Progenitor cell of endocrine pancreas (in vitro differentiated cells): Measurements from ENCODE around the gene PRDM16. TPM values are rescaled to one million over a fixed set of nuclear protein-coding genes. Genes with fewer than 3 reads are reported as not detected.
A peak's percentile ranks its signal among the peaks of the same experiment; 100 is the strongest.

ENCODE experiments used
- DNase-seq: peaks from one replicate; pipeline ENCODE4 v3.0.0; 2021; ENCODE audit warnings: low spot score; ENCODE audit not compliant: unreplicated experiment
- H3K27ac Mint-ChIP-seq: 2 replicates; pipeline ENCODE4 v1.8.0; 2021; ENCODE audit warnings: mild to moderate bottlenecking, moderate library complexity, mixed read lengths
- H3K27me3 Mint-ChIP-seq: 2 replicates; pipeline ENCODE4 v1.8.0; 2021; ENCODE audit warnings: mixed read lengths
- H3K36me3 Mint-ChIP-seq: 2 replicates; pipeline ENCODE4 v1.8.0; 2022; ENCODE audit warnings: mixed read lengths; ENCODE audit not compliant: insufficient read depth
- H3K4me1 Mint-ChIP-seq: 2 replicates; pipeline ENCODE4 v1.8.0; 2021; ENCODE audit warnings: low read depth, mixed read lengths
- H3K4me3 Mint-ChIP-seq: 2 replicates; pipeline ENCODE4 v1.8.0; 2021; ENCODE audit warnings: low read depth, mild to moderate bottlenecking, moderate library complexity, mixed read lengths
- H3K9me3 Mint-ChIP-seq: 2 replicates; pipeline ENCODE4 v1.8.0; 2021; ENCODE audit warnings: low read depth, mixed read lengths
- total RNA-seq: library from RNA; stranded (reverse); gene quantifications from 2 replicates; pipeline ENCODE4 v1.2.1, GENCODE V29; 2021
- TF ChIP-seq, protein P1 (sequence below): fragments of 200-600 bp; sonication (generic); IDR thresholded peaks from one replicate; pipeline ENCODE4 v1.5.0; 2021; ENCODE audit warnings: antibody characterized with exemption, mild to moderate bottlenecking; ENCODE audit not compliant: unreplicated experiment

Gene PRDM16
- total RNA-seq, 1 donor from 2014 or later, result 69.1 TPM

DNA sequence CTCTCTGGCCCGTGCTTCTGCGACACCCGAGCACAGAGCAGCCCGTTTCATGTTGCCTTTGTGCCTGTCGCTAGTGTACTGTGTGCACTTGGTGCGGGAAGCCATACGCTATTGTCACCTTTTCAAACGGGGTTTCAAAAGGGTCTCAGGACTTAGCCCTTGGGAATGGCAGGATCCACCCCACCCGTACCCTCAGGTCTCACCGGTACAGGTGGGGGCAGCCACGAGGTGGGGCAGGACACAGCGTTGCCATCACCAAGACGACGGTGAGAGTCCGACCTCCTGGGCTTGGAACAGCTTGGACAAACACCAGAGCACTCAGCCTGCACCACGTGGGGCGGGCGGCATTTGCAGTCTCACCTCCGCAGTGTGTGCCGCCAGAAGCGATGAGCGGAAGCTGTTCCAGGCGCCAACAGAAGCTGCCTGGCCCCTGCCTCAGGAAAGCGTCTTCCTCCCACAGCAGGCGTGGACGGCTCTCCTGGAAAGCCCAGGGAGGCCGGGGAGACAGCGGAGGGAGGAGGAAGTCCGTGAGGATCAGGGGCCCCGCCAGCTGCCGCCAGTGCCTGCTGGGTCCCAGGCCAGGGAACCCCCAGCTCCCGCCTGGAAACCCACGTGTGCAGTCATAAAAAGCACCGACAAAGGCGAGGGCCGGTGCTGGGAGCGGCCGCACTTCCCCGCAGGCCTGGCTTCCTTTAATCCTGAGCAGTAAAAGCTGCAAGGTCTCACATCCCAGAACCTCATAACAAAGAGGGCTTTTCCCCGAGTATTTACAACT, 254.2 kb downstream of the PRDM16 start:
- H3K27me3 Mint-ChIP-seq, result no peaks in the 10 kb centered on the region
- peak overlapping the region; percentile 31 for H3K4me3 Mint-ChIP-seq
- no peaks in the 10 kb centered on the region for H3K36me3 Mint-ChIP-seq
- H3K4me1 Mint-ChIP-seq, result peaks cover 40% of the 10 kb centered on the region
- TF ChIP-seq, protein P1, sequence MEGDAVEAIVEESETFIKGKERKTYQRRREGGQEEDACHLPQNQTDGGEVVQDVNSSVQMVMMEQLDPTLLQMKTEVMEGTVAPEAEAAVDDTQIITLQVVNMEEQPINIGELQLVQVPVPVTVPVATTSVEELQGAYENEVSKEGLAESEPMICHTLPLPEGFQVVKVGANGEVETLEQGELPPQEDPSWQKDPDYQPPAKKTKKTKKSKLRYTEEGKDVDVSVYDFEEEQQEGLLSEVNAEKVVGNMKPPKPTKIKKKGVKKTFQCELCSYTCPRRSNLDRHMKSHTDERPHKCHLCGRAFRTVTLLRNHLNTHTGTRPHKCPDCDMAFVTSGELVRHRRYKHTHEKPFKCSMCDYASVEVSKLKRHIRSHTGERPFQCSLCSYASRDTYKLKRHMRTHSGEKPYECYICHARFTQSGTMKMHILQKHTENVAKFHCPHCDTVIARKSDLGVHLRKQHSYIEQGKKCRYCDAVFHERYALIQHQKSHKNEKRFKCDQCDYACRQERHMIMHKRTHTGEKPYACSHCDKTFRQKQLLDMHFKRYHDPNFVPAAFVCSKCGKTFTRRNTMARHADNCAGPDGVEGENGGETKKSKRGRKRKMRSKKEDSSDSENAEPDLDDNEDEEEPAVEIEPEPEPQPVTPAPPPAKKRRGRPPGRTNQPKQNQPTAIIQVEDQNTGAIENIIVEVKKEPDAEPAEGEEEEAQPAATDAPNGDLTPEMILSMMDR, result no peak
- DNase-seq, result no peak
- peak overlapping the region; percentile 89 for H3K27ac Mint-ChIP-seq
- H3K9me3 Mint-ChIP-seq, result no peaks in the 10 kb centered on the region

DNA sequence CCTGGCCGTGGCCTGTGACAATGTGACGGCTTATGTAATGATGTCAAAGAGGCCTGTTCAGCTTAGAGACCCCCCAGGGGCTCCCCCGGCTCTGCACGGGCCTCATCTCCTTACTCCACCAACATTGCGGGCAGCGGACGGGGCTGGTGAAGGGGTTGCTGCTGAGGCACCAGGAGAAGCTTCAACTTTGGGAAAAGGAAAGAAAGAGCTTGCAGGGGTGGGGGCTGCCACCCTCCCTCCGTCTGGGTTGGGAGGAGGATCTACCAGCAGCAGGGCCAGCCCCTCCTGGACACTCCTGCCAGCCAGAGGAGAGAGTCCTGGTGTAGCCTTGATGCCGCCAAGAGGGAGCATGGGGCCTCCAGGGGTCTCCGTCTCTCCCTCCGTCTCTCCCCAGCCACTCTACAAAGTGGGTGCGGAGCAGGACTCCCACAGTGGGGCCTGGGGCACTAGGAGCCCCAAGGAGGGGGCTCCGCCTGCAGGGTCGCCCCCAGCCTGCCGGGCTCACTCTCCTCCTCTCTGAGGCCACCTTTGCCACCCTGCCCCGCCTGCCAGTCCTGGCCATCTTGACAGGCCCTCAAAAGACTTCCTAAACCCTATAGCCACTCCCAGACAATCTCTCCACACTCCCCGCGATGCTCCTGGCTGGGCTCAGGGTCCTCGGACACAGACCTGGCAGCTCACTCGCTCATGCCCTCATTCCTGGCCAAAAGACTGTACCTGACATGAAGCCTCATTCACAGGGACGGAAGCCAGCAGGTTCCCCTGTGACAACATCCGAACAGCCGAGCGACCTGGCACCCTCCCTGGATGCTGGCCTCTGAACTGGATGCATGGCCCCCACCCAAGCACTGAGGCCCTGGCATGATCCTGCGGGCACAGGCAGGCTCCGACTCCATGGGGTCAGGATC, 255.0 kb downstream of the PRDM16 start:
- TF ChIP-seq, protein P1, result no peak
- Mint-ChIP-seq H3K4me3 (no peak overlapping the region), H3K27me3 (no peaks in the 10 kb centered on the region), H3K36me3 (no peaks in the 10 kb centered on the region), H3K4me1 (peaks cover 39% of the 10 kb centered on the region), H3K9me3 (no peaks in the 10 kb centered on the region), H3K27ac (peak overlapping the region; percentile 74)
- no peak for DNase-seq

DNA sequence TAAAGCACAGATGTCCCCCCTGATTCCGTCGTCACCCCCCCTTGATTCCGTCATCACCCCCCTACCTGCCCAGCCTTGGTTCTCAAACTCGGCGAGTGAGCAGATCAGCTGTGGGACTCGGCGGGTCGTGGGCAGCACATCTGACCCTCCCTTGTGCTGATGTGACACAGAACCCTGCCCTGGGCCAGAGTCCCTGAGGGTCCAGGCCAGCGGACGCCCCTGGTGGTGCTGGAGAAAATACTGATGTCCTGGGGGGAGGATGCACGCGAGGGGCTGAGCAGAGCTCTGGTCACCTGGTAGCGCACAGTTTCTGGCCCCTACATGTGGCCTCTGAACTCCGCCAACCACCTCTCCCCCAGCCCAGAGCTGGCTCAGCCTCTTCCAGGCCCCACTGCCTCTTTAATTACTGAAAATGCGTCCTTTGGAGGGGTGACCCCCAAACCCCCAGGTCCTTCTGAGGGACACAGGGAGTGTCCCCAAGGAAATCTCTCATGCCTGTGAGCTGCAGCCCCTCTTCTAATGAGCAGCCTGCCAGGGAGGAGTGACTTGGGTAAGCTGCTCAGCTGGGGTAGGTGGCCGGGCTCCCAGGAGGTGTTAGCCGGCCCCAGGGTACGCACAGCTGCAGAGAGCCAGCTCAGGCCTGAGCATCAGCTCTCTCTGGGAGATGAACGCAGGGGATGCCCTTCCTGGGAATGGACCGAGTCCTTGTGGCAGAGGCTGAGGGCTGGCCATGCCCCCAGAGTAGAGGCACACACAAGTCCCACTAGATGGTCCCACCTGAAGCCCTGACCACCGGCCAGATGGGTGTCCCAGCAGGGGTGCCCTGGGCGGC, 255.9 kb downstream of the PRDM16 start:
- Mint-ChIP-seq H3K36me3 (no peaks in the 10 kb centered on the region), H3K9me3 (no peaks in the 10 kb centered on the region), H3K27ac (peak overlapping the region; percentile 56), H3K27me3 (no peaks in the 10 kb centered on the region), H3K4me3 (no peak overlapping the region), H3K4me1 (peaks cover 38% of the 10 kb centered on the region)
- DNase-seq, result no peak
- TF ChIP-seq, protein P1, result no peak

DNA sequence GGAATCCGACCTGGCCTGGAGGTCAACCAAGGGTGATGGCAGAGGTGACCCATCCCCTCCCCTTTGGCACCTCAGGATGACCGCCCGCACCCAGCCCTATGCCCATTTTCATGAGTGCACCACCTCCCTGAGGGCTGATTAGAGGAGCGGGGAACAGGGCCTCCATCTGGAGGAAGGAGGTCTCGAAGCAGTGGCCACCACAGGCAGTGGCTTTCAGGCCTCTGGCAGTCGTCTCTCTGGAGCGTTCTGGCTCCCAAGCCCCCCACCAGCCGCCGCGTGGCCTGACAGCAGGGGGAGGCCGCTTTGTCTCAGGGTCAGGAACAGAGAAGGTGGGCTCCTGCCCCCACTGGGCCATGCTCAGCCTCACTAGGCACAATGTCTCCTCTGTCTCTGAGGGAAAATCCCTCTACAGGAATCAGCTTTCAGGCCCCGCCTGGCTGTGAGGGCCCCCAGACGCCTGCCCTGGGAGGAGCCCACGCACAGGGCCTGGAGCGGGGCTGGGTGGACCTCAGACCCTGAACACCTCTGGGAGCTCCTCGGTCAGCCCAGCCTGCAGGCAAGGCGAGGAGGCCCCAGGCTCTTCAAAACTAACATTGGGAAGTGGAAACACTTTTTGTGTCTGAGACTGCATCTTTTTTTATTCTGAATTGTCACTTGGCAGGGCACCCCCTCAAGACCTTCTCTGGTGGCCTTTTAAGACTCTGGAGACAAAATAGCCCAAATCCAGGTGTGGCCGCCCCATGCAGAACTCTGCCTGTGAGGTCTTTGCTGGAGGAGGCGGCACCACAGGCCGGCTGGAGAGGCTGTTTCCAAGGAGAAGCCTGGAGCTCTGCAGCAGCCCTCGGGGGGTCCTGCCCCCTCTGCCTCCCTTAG, 257.7 kb downstream of the PRDM16 start:
- no peaks in the 10 kb centered on the region for H3K9me3 Mint-ChIP-seq
- H3K4me3 Mint-ChIP-seq, result no peak overlapping the region
- no peak for DNase-seq
- peaks cover 49% of the 10 kb centered on the region for H3K4me1 Mint-ChIP-seq
- H3K27me3 Mint-ChIP-seq, result no peaks in the 10 kb centered on the region
- no peak overlapping the region for H3K27ac Mint-ChIP-seq
- TF ChIP-seq, protein P1, result no peak
- no peaks in the 10 kb centered on the region for H3K36me3 Mint-ChIP-seq
